Retinal pigment epithelial cell (primary cell): ENCODE results near the gene ZMYND11.

Experiments
- DNase-seq: peaks from one replicate; pipeline ENCODE4 v3.0.0-alpha.2; 2010; ENCODE audit warnings: low read depth
- H3K4me3 ChIP-seq: 2 replicates; pipeline ENCODE4 v1.5.1; 2011; ENCODE audit warnings: mild to moderate bottlenecking, low read length, control low read depth, moderate library complexity
- TF ChIP-seq, protein P1 (sequence below): conservative IDR thresholded peaks from 2 replicates; pipeline ENCODE4 v1.5.1; 2011; ENCODE audit warnings: low read depth, low read length, control low read depth, inconsistent platforms

Gene ZMYND11

DNA sequence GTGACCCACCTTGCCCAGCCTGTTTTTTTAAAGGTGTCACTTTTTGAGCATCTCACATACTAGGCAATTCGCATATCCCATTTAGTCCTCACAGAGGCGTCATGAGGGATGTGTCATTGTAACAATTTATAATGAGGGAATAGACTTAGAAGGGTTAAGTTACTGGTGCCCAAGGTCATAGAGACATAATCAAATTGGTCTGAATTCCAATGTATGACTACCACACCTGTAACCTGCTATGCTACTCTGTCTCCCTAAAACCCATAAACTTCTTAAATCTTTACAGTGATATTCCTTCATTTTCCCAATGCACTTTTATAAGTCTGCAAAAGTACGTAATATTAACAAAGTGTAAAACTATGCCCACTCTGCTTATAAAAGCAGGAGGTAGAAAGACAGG lies 7.1 kb downstream of the ZMYND11 start:
- no peak for DNase-seq
- TF ChIP-seq, protein P1, sequence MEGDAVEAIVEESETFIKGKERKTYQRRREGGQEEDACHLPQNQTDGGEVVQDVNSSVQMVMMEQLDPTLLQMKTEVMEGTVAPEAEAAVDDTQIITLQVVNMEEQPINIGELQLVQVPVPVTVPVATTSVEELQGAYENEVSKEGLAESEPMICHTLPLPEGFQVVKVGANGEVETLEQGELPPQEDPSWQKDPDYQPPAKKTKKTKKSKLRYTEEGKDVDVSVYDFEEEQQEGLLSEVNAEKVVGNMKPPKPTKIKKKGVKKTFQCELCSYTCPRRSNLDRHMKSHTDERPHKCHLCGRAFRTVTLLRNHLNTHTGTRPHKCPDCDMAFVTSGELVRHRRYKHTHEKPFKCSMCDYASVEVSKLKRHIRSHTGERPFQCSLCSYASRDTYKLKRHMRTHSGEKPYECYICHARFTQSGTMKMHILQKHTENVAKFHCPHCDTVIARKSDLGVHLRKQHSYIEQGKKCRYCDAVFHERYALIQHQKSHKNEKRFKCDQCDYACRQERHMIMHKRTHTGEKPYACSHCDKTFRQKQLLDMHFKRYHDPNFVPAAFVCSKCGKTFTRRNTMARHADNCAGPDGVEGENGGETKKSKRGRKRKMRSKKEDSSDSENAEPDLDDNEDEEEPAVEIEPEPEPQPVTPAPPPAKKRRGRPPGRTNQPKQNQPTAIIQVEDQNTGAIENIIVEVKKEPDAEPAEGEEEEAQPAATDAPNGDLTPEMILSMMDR: no peak
- H3K4me3 ChIP-seq: no peak overlapping the region

DNA sequence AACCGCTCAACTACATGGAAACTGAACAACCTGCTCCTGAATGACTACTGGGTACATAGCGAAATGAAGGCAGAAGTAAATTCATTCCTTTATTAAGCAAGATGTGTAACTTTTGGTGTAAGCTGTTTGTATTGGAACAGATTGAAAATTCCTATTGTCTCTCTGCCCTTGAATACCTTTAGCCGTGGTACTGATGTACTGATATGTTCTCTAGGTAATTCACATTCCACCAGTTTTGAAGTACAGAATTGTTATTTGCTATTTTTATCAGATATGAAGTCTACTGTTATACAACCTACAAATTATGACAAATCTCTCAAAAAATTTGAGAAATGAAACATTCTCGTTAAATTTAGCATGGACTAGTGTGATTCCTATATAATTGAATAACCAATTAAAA lies 17.7 kb downstream of the ZMYND11 start:
- H3K4me3 ChIP-seq: no peak overlapping the region
- no peak for DNase-seq
- TF ChIP-seq, protein P1: no peak

DNA sequence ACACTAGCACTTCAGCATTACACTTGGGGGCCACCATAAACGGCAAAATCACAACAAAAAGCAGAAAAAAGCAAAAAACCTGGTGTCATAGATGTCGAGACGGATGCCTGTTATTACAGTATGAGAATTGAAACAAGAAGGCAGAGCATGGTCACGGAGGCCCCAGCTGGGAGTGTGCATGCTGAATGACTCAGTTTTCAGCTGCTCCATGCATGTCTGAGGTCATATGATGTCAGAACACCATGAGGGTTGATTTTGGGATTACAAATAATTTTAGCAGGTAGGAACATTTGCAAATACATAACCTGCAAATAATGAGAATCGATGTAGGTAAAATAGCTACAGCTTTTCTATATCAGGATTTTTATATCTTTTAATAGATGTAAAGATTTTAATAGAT lies 19.1 kb downstream of the ZMYND11 start:
- no peak for DNase-seq
- no peak overlapping the region for H3K4me3 ChIP-seq
- TF ChIP-seq, protein P1: no peak

DNA sequence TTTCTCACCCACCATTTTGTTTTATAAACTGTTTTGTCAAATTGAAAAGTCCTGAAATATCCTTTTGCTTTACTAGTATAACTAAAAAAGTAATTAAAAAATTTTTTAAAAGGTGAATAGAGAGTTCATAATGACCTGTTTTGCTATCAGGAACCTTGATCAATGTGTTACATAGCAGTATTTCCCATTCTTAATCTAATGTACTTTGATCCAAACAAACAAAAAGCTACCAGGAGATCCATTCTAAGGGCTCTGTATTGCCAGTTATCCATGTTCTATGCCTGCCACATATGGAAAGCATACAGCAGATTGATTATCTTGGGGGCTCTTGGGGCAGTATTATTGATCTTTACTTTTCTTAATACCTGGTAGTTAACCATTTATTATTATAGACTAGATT lies 32.1 kb downstream of the ZMYND11 start:
- no peak overlapping the region for H3K4me3 ChIP-seq
- no peak for DNase-seq
- TF ChIP-seq, protein P1: no peak

DNA sequence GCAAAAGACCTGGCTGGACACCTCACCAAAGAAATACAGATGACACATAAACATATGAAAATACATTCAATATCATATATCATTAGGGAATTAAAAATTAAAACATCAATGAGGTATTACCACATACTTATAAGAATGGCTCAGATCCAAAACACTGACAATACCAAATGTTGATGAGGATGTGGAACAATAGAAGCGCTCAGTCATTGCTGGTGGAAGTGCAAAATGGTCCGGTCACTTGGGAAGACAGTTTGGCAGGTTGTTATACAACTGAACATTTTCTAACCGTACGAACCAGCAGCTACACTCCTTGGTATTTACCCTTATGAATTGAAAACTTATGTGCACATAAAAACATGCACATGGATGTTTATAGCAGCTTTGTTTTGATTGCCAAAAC lies 38.5 kb downstream of the ZMYND11 start:
- TF ChIP-seq, protein P1: no peak
- H3K4me3 ChIP-seq: no peak overlapping the region
- no peak for DNase-seq

DNA sequence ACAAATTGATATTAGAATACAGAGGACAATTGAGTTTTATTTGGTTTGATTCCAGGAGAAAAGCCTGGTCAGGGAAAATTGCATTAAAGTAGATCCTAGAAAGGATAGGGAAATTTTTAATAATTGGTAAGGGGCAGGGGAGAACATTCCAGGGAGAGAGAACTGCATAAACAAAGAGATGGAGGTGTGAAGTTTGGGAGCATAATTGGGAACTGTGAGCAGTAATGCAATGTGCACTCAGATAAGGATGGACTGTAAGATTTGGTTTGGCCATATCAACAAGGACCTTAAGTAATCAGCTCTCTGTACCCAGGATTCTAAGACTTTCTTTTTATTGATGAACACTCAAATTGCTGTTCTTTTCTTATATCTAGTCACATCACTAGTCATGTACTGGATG lies 41.4 kb downstream of the ZMYND11 start:
- H3K4me3 ChIP-seq: no peak overlapping the region
- TF ChIP-seq, protein P1: no peak
- no peak for DNase-seq

DNA sequence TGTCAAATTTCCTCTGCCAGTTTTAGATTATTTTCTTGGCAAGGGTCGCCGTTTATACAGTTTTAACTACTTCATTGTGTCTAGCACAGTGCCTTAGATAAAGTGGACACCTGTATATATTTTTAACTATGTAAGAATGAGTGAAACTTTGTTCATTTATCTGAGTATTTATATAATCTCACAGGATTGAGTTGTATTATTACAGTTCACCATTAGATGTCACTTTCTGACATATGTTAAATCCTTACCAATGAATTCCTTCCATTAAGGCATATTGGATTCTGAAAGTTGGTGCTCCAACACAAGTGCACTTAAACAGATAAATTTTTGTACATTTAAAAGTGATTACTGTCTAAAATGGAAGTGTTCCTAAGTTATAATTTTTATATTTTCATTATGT lies 43.0 kb downstream of the ZMYND11 start:
- TF ChIP-seq, protein P1: no peak
- H3K4me3 ChIP-seq: no peak overlapping the region
- DNase-seq: no peak
